ENCODE results near the gene LSAMP.

LSAMP gene

GRCh38 chr3:116198087-116198486 is 247.2 kb downstream of the LSAMP start:
- Histone ChIP-seq H3K27ac (ENCODE audit: poor library complexity, severe bottlenecking) (no peak overlapping the region), H3K9me3 (ENCODE audit: severe bottlenecking) (no peaks in the 10 kb centered on the region), H3K27me3 (ENCODE audit: insufficient read depth, poor library complexity, severe bottlenecking) (no peaks in the 10 kb centered on the region), H3K4me3 (ENCODE audit: severe bottlenecking) (no peak overlapping the region), H3K4me1 (ENCODE audit: insufficient read depth, poor library complexity, severe bottlenecking) (no peaks in the 10 kb centered on the region), H3K36me3 (ENCODE audit: low read depth) (no peaks in the 10 kb centered on the region)
- no peak for DNase-seq (ENCODE audit: low spot score)
- no peak for TF ChIP-seq CTCF (IDR thresholded peaks at IDR 0.05; ENCODE audit: poor library complexity, severe bottlenecking)
- ATAC-seq (ENCODE audit: low read depth): no peak

- Histone ChIP-seq H3K9me3 (ENCODE audit: severe bottlenecking) (no peaks in the 10 kb centered on the region), H3K36me3 (ENCODE audit: low read depth) (no peaks in the 10 kb centered on the region), H3K4me3 (ENCODE audit: severe bottlenecking) (no peak overlapping the region), H3K4me1 (ENCODE audit: insufficient read depth, poor library complexity, severe bottlenecking) (no peaks in the 10 kb centered on the region), H3K27me3 (ENCODE audit: insufficient read depth, poor library complexity, severe bottlenecking) (no peaks in the 10 kb centered on the region), H3K27ac (ENCODE audit: poor library complexity, severe bottlenecking) (no peak overlapping the region)
- DNase-seq (ENCODE audit: low spot score) (no peak), ATAC-seq (ENCODE audit: low read depth) (no peak)
- TF ChIP-seq CTCF (IDR thresholded peaks at IDR 0.05; ENCODE audit: poor library complexity, severe bottlenecking): no peak
Observed at GRCh38 chr3:116192464-116192863, 252.8 kb downstream of the LSAMP start.

GRCh38 chr3:116191409-116191808 is 253.9 kb downstream of the LSAMP start:
- no peak for TF ChIP-seq CTCF (IDR thresholded peaks at IDR 0.05; ENCODE audit: poor library complexity, severe bottlenecking)
- H3K4me1 ChIP-seq (ENCODE audit: insufficient read depth, poor library complexity, severe bottlenecking): no peaks in the 10 kb centered on the region

GRCh38 chr3:116190095-116190494 is 255.2 kb downstream of the LSAMP start:
- Histone ChIP-seq H3K4me1 (ENCODE audit: insufficient read depth, poor library complexity, severe bottlenecking) (no peaks in the 10 kb centered on the region), H3K36me3 (ENCODE audit: low read depth) (no peaks in the 10 kb centered on the region), H3K27ac (ENCODE audit: poor library complexity, severe bottlenecking) (no peak overlapping the region), H3K4me3 (ENCODE audit: severe bottlenecking) (no peak overlapping the region), H3K9me3 (ENCODE audit: severe bottlenecking) (no peaks in the 10 kb centered on the region), H3K27me3 (ENCODE audit: insufficient read depth, poor library complexity, severe bottlenecking) (no peaks in the 10 kb centered on the region)
- no peak for TF ChIP-seq CTCF (IDR thresholded peaks at IDR 0.05; ENCODE audit: poor library complexity, severe bottlenecking)
- ATAC-seq (ENCODE audit: low read depth) (no peak), DNase-seq (ENCODE audit: low spot score) (no peak)

More at GRCh38 chr3:116191409-116191808, 253.9 kb downstream of the LSAMP start:
- Histone ChIP-seq H3K27ac (ENCODE audit: poor library complexity, severe bottlenecking) (no peak overlapping the region), H3K9me3 (ENCODE audit: severe bottlenecking) (no peaks in the 10 kb centered on the region), H3K4me3 (ENCODE audit: severe bottlenecking) (no peak overlapping the region), H3K36me3 (ENCODE audit: low read depth) (no peaks in the 10 kb centered on the region), H3K27me3 (ENCODE audit: insufficient read depth, poor library complexity, severe bottlenecking) (no peaks in the 10 kb centered on the region)
- ATAC-seq (ENCODE audit: low read depth) (no peak), DNase-seq (ENCODE audit: low spot score) (no peak)

- Histone ChIP-seq H3K4me3 (ENCODE audit: severe bottlenecking) (no peak overlapping the region), H3K4me1 (ENCODE audit: insufficient read depth, poor library complexity, severe bottlenecking) (no peaks in the 10 kb centered on the region), H3K9me3 (ENCODE audit: severe bottlenecking) (no peaks in the 10 kb centered on the region), H3K36me3 (ENCODE audit: low read depth) (no peaks in the 10 kb centered on the region), H3K27me3 (ENCODE audit: insufficient read depth, poor library complexity, severe bottlenecking) (no peaks in the 10 kb centered on the region), H3K27ac (ENCODE audit: poor library complexity, severe bottlenecking) (no peak overlapping the region)
- no peak for DNase-seq (ENCODE audit: low spot score)
- TF ChIP-seq CTCF (IDR thresholded peaks at IDR 0.05; ENCODE audit: poor library complexity, severe bottlenecking): no peak
- ATAC-seq (ENCODE audit: low read depth): no peak
Observed at GRCh38 chr3:116188231-116188785, 257.0 kb downstream of the LSAMP start.

All from RWPE2 (cell line).